GM20000 (cell line): ENCODE data around the gene DDTL.
A peak's percentile ranks its signal among the peaks of the same experiment; 100 is the strongest.

ENCODE experiments used
- DNase-seq: peaks from one replicate; pipeline ENCODE4 v3.0.0; 2012; ENCODE audit warnings: low spot score
- CTCF ChIP-seq: IDR thresholded peaks from 2 replicates; pipeline ENCODE4 v1.5.1; 2012; ENCODE audit warnings: mild to moderate bottlenecking, control low read depth; ENCODE audit errors: extremely low read depth, missing control alignments

DDTL gene

GRCh38 chr22:24008022-24008283, 41.3 kb downstream of the DDTL start:
- peak; percentile 6 for DNase-seq
- no peak for TF ChIP-seq CTCF

- TF ChIP-seq CTCF: no peak
Measured at GRCh38 chr22:24008381-24009226, 41.9 kb downstream of the DDTL start.

GRCh38 chr22:24009227-24010017, 42.7 kb downstream of the DDTL start:
- DNase-seq: peak; percentile 2
- no peak for TF ChIP-seq CTCF

More at GRCh38 chr22:24008381-24009226, 41.9 kb downstream of the DDTL start:
- DNase-seq: peak; percentile 3

- DNase-seq: peak; percentile 5
- TF ChIP-seq CTCF: no peak
Measured at GRCh38 chr22:24010018-24010391, 43.3 kb downstream of the DDTL start.

GRCh38 chr22:24011735-24012068, 45.0 kb downstream of the DDTL start:
- no peak for TF ChIP-seq CTCF
- no peak for DNase-seq

GRCh38 chr22:24016156-24016555, 49.5 kb downstream of the DDTL start:
- TF ChIP-seq CTCF: no peak
- DNase-seq: no peak

- no peak for TF ChIP-seq CTCF
- DNase-seq: no peak
Measured at GRCh38 chr22:24021304-24021703, 54.6 kb downstream of the DDTL start.
